Measurements from ENCODE around the gene ZNF699.

ZNF699 gene

GRCh38 chr19:9289231-9289884 is 20.3 kb downstream of the ZNF699 start:
- DNase-seq = no peak

GRCh38 chr19:9283485-9283884 is 26.2 kb downstream of the ZNF699 start:
- DNase-seq = peak; percentile 39

- no peak for DNase-seq
These were observed 58.4 kb downstream of the ZNF699 start for GRCh38 chr19:9251236-9251635.

GRCh38 chr19:9250630-9251029 is 59.0 kb downstream of the ZNF699 start, which contains the start of gene OR7E24:
Gene OR7E24, plus strand, starts transcription at chr19:9250930. Its CDS starts 114 bp downstream, at chr19:9251044.
- no peak for DNase-seq

Measured in right kidney (tissue), 1 donor.